NCI-H1092 (cell line): ENCODE data around the gene STATH.
"Not testable (repeated sequence)": the region's sequence is repeated elsewhere in the genome, so short reads cannot be mapped to it uniquely, and the experiment has no call there.

Experiments
- DNase-seq: peaks from one replicate; lab custom pipeline; 2025; lab: John Stamatoyannopoulos, UW

The STATH gene, protein sequence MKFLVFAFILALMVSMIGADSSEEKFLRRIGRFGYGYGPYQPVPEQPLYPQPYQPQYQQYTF

GRCh38 chr4:69995526-69996016, at the start of gene STATH:
TSS of gene STATH (plus strand) at chr4:69995966. CDS start at chr4:69998438, 2,472 bp downstream.
- DNase-seq = no peak

GRCh38 chr4:69951602-69952001, 44.2 kb upstream of the STATH start:
- no peak for DNase-seq

DNA sequence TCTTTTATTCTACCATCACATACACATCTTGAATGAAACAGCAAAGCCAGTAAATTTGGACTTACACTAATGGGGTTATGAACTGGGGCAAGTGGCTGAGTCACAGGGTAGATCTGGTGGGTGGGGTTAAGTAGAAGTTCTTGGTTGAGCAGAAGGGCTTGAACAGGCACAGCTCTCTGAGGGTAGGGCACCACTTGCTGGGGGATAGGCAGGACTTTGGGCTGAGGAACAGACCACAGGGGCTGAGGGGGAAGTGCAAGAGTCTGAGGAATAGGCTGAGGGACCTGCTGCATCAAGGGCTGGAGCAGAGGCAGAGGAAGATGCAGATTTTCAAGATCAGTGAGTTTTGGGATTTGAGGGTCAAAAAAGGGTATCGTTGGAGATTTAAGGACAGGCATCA, 38.6 kb upstream of the STATH start:
- no peak for DNase-seq

DNA sequence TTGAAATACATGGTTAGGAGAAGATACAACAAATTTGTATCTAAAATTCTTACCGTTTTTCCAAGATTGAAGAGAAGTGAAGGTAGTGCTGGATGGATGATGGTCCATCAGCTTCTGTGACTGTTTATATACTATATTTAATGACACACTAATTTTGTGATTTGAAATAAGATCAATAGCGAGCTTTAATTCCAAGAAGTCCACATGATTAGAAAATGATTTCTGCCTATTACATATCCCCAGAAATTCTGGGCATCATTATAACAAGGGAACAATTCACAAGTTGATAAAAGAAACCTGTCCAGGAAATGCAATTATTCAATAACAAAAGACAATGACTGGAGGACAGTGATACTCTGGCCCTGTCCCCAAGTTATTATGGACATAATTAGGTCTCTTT, 30.1 kb upstream of the STATH start, which contains the start of gene CSN2:
TSS of gene CSN2 (minus strand) at position 101 of the 400 bp plus-strand sequence. CDS start 4,733 bp downstream, outside the sequence.
- no peak for DNase-seq

DNA sequence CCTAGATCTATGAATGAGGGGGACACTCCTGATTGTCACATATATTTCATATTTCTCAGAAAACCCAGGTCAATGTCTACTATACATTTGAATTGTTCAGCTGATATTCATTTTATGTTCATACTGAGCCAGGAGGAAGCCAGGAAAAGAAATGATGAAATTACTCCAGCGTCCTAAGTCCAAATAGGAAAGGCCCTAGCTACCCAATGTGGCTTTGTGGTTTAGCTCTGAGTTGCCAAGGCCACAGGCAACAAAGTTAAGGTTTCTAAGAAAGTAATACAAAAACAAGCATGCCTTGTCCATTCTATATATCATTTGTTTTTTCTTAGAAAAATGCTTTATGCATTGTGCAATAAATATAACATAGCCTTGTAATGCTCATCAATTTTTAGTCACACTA, 25.7 kb upstream of the STATH start:
- no peak for DNase-seq

- DNase-seq = no peak
Observed at GRCh38 chr4:69974631-69975030, 21.1 kb upstream of the STATH start.

- DNase-seq = no peak
Observed at GRCh38 chr4:69977582-69977981, 18.2 kb upstream of the STATH start.

- no peak for DNase-seq
Observed at GRCh38 chr4:69984030-69984443, 11.7 kb upstream of the STATH start.

DNA sequence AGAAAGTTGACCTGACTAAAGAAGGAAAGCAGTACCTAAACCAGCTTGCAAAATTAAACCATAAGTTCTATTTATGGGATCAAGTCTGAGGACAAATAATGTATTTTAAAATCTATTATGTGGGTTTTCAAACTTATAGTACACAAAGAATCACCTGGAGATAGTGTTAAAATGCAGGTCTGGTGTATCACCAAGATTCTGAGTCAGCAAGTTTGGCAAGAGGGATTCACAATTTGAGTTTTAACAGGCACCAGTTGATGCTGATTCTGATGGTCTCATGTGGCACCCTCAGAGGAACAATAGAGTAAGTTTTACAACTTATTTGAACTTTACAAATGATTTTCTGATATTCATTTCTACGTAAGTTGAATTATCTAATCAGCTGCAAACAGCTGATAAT, 9.1 kb upstream of the STATH start:
- DNase-seq = no peak

GRCh38 chr4:69991016-69991415, 4.8 kb upstream of the STATH start:
- DNase-seq = no peak

GRCh38 chr4:69994782-69995181, 984 bp upstream of the STATH start:
- no peak for DNase-seq

GRCh38 chr4:69999420-69999819, 3.7 kb downstream of the STATH start:
- no peak for DNase-seq

GRCh38 chr4:70000711-70001110, 4.9 kb downstream of the STATH start:
- no peak for DNase-seq

- DNase-seq = no peak
Observed at GRCh38 chr4:70002507-70002906, 6.7 kb downstream of the STATH start.

DNA sequence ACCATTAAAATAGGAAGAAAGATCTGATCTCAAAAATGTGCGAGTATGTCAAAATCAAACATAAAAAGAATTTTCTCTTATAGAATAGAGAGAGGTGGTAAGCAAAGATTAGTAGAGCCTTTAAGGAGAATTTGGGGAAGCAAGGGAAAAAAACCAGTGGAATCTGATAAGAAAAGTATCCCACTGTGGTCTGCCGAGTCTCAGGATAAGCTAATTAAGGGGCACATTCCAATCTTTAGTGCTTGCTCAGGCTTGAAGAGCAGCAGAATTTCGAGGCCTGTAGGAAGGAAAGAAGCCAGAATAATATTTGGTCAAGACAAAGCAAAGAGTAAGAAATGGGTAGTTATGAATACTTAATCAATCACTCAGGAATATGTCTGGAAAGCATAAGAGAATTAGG, 13.0 kb downstream of the STATH start:
- DNase-seq = no peak

DNA sequence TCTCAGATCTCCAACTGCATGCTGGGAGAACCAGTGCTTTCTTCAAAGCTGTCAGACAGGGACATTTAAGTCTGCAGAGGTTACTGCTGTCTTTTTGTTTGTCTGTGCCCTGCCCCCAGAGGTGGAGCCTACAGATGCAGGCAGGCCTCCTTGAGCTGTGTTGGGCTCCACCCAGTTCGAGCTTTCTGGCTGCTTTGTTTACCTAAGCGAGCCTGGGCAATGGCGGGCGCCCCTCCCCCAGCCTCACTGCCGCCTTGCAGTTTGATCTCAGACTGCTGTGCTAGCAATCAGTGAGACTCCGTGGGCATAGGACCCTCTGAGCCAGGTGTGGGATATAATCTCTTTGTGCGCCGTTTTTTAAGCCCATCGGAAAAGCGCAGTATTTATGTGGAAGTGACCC, 23.2 kb downstream of the STATH start:
- not testable (repeated sequence) for DNase-seq

DNA sequence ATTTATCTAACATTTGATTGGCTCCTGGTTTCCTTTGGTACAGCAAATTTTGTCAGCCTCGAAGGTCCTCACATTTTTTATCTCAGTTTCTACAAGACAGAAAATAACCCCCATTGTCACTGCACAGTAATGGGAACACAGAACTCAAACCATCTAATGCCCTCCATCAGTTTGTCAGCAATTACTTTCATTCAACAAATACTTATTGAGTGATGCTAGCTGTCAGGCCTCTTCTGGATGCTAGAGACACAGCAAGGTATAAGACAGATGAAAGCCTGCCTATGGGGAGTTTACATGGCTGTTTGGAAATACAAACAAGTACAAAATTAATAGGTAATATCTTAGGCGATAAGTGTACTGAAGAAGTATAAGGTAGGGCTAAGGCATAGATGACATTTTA, 27.5 kb downstream of the STATH start:
- DNase-seq = no peak

DNA sequence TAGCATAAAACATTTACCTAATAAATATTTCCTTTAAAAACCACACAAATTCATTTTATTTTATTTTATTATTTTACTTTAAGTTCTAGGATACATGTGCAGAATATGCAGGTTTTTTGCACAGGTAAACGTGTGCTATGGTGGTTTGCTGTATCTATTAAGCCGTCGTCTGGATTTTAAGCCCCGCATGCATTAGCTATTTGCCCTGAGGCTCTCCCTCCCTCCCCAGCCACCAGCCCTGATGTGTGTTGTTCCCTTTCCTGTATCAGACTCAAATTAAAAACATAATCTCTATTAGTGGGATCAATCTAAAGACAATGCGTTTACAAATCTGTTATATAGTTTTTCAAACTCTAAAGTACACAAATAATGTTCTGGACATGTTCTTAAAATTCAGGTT, 31.2 kb downstream of the STATH start:
- DNase-seq = no peak

DNA sequence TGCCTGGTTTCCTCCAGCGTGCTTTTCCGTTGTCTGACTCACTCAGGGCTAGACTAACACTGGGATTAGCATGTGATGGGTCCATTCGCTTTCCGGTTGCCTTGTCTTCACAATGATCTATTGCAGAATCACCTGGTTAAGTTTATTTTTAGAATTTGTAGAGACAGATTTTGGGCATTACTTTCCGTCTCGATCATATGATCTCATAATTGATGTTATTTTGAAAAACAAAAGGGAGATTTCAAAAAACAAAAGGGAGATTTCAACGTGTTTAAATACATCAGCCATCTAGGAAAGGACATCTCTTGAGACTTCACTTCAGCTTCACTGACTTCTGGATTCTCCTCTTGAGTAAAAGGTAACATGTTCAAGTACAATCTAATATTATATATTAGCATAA, 32.4 kb downstream of the STATH start, which contains the start of gene HTN3:
TSS of gene HTN3 (plus strand) at position 301 of the 400 bp plus-strand sequence. CDS start 2,282 bp downstream, outside the sequence.
- not testable (repeated sequence) for DNase-seq

DNA sequence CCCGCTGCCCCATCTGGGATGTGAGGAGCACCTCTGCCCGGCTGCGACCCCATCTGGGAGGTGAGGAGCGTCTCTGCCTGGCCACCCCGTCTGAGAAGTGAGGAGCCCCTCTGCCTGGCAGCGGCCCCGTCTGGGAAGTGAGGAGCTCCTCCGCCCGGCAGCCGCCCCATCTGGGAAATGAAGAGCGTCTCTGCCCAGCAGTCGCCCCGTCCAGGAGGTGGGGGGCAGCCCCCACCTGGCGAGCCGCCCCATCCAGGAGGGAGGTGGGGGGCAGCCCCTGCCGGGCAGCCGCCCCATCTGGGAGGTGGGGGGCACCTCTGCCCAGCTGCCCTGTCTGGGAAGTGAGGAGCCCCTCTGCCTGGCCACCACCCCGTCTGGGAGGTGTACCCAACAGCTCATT, 41.8 kb downstream of the STATH start:
- not testable (repeated sequence) for DNase-seq

DNA sequence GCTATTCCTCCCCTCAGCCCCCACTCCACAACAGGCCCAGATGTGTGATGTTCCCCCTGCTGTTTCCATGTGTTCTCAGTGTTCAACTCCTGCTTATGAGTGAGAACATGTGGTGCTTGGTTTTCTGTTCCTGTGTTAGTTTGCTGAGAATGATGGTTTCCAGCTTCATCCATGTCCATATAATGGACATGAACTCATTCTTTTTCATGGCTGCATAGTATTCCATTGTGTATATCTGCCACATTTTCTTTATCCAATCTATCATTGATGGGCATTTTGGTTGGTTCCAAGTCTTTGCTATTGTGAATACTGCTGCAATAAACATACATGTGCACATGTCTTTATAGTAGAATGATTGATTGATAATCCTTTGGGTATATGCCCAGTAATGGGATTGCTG, 44.2 kb downstream of the STATH start:
- DNase-seq = not testable (repeated sequence)

DNA sequence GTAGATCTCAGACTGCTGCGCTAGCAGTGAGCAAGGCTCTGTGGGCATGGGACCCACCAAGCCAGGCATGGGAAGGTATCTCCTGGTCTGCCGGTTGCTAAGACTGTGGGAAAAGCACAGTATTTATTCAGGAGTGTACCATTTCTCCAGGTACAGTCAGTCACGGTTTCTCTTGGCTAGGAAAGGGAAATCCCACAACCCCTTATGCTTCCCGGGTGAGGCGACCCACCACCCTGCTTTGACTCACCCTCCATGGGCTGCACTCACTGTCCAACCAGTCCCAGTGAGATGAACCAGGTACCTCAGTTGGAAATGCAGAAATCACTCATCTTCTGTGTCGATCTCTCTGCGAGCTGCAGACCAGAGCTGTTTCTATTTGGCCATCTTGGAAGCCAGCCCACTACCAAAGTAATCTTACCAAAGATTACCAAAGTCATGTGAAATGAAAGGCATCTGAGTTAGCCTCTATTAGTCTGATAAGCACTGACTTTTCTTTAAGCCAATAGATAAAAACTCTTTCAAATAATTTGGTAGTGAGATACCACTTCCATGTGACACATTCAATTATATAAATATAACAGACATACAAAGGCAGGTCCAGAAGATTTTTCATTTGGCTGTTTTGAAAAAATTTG, 46.0 kb downstream of the STATH start:
- DNase-seq = no peak

DNA sequence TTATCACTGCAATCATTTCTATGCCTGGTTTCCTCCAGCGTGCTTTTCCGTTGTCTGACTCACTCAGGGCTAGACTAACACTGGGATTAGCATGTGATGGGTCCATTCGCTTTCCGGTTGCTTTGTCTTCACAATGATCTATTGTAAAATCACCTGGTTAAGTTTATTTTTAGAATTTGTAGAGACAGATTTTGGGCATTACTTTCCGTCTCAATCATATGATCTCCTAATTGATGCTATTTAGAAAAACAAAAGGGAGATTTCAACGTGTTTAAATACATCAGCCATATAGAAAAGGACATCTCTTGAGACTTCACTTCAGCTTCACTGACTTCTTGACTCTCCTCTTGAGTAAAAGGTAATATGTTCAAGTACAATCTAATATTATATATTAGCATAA, 54.4 kb downstream of the STATH start, which contains the start of gene HTN1:
TSS of gene HTN1 (plus strand) at position 301 of the 400 bp plus-strand sequence. CDS start 2,639 bp downstream, outside the sequence.
- not testable (repeated sequence) for DNase-seq
